Trophoblast cell (in vitro differentiated cells and primary cell): ENCODE data around the gene DSEL.

ENCODE experiments used
- DNase-seq, 2 donors: peaks; one replicate each; pipeline ENCODE4 v3.0.0-alpha.2; 2016
- H2AFZ ChIP-seq: 2 replicates; pipeline ENCODE4 v1.6.1; 2013; ENCODE audit warnings: low read length, moderate library complexity, mild to moderate bottlenecking; ENCODE audit not compliant: insufficient read depth, poor library complexity
- H2AK5ac ChIP-seq: 2 replicates; pipeline ENCODE4 v1.6.1; 2013; ENCODE audit warnings: mild to moderate bottlenecking, low read length
- H2BK120ac ChIP-seq: 2 replicates; pipeline ENCODE4 v1.6.1; 2013; ENCODE audit warnings: low read length, mild to moderate bottlenecking, moderate library complexity; ENCODE audit not compliant: insufficient read depth, poor library complexity
- H2BK12ac ChIP-seq: 2 replicates; pipeline ENCODE4 v1.6.1; 2013; ENCODE audit warnings: mild to moderate bottlenecking, low read length, moderate library complexity
- H2BK5ac ChIP-seq: 2 replicates; pipeline ENCODE4 v1.6.1; 2013; ENCODE audit warnings: low read length, low read depth, moderate library complexity, mild to moderate bottlenecking; ENCODE audit not compliant: poor library complexity
- H3K14ac ChIP-seq: 2 replicates; pipeline ENCODE4 v1.6.1; 2013; ENCODE audit warnings: mild to moderate bottlenecking, low read length
- H3K18ac ChIP-seq: 2 replicates; pipeline ENCODE4 v1.6.1; 2013; ENCODE audit warnings: mild to moderate bottlenecking, low read length
- H3K23ac ChIP-seq: 2 replicates; pipeline ENCODE4 v1.6.1; 2013; ENCODE audit warnings: low read length
- H3K27ac ChIP-seq: 2 replicates; pipeline ENCODE4 v1.5.1; 2013; ENCODE audit warnings: low read depth, mild to moderate bottlenecking, inconsistent platforms, low read length, moderate library complexity
- H3K27me3 ChIP-seq: 2 replicates; pipeline ENCODE4 v1.6.1; 2013; ENCODE audit warnings: inconsistent platforms, mild to moderate bottlenecking, low read length, moderate library complexity; ENCODE audit not compliant: insufficient read depth
- H3K36me3 ChIP-seq, 2 experiments: 1 replicate in 1 of 2; 2 replicates in 1 of 2; pipeline ENCODE4 v1.6.1; 2013; ENCODE audit warnings: low read length in 2 of 2, mild to moderate bottlenecking in 2 of 2, moderate library complexity in 1 of 2; ENCODE audit not compliant: insufficient read depth in 2 of 2, control insufficient read depth in 1 of 2
- H3K4ac ChIP-seq: 2 replicates; pipeline ENCODE4 v1.6.1; 2013; ENCODE audit warnings: low read depth, mild to moderate bottlenecking, low read length, moderate library complexity
- H3K4me1 ChIP-seq, 2 experiments: 1 replicate in 1 of 2; 2 replicates in 1 of 2; pipeline ENCODE4 v1.6.1; 2013; ENCODE audit warnings: low read length in 2 of 2, mild to moderate bottlenecking in 2 of 2, moderate library complexity in 1 of 2; ENCODE audit not compliant: insufficient read depth in 2 of 2, control insufficient read depth in 1 of 2
- H3K4me2 ChIP-seq: 2 replicates; pipeline ENCODE4 v1.6.1; 2013; ENCODE audit warnings: inconsistent platforms, mild to moderate bottlenecking, low read length, moderate library complexity
- H3K4me3 ChIP-seq: 2 replicates; pipeline ENCODE4 v1.5.1; 2013; ENCODE audit warnings: mild to moderate bottlenecking, low read depth, low read length, inconsistent platforms
- H3K79me1 ChIP-seq: one replicate; pipeline ENCODE4 v1.6.1; 2013; ENCODE audit warnings: low read length
- H3K79me2 ChIP-seq: 2 replicates; pipeline ENCODE4 v1.6.1; 2013; ENCODE audit warnings: low read length, mild to moderate bottlenecking; ENCODE audit not compliant: control insufficient read depth, insufficient read depth, poor library complexity
- H3K9ac ChIP-seq: 2 replicates; pipeline ENCODE4 v1.6.1; 2013; ENCODE audit warnings: mild to moderate bottlenecking, low read length
- H3K9me3 ChIP-seq: 2 replicates; pipeline ENCODE4 v1.6.1; 2013; ENCODE audit warnings: low read depth, mild to moderate bottlenecking, control low read depth, inconsistent platforms, low read length; ENCODE audit not compliant: insufficient read depth
- H4K12ac ChIP-seq: 2 replicates; pipeline ENCODE4 v1.6.1; 2013; ENCODE audit warnings: low read depth, mild to moderate bottlenecking, low read length, moderate library complexity
- H4K8ac ChIP-seq: 2 replicates; pipeline ENCODE4 v1.6.1; 2013; ENCODE audit warnings: low read depth, mild to moderate bottlenecking, low read length, moderate library complexity
- H4K91ac ChIP-seq: one replicate; pipeline ENCODE4 v1.6.1; 2013; ENCODE audit warnings: low read depth, mild to moderate bottlenecking, low read length, moderate library complexity
- WGBS: extraction: QIAGEN DNeasy Blood & Tissue Kit; methylation state at CpG from one replicate; pipeline ENCODE4 v1.1.7; 2013; ENCODE audit warnings: missing lambda C conversion rate; ENCODE audit not compliant: insufficient read length, insufficient coverage; ENCODE audit errors: extremely low coverage; 5-methylcytosine and 5-hydroxymethylcytosine counted together

DSEL gene

DNA sequence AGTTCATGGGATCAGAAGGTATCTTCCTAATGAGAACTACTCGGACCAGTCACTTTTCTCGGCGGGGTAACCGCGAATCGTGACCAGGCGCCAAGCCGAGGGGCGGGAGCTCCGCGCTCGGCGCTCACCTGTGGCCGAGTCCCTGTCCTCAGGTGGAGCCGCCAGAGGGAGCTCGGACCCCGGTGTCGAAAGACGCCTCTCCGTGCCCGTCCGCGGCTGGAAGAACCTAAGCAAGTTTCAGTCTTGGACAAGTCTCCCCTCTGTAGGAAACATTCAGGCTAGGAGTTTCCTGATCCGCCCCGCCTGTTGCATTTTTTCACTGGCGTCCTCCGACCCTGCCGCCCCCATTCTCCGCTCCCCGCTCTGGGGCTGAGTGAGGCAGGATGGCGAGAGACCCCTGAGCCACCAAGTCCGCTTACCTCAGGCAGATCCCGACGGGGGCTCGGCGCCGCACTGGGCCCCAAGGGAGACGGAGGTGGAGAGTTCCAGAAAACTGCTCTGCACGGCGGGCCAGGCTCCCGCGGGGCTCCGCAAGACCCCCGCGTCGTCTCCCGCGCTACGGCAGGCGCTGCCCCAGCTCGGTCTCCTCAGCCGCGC lies 480 bp downstream of the DSEL start:
- Histone ChIP-seq H3K9ac (peak overlapping the region; percentile 89), H2BK12ac (no peak overlapping the region), H3K14ac (peak overlapping the region; percentile 75), H3K27me3 (no peaks in the 10 kb centered on the region), H4K91ac (peak overlapping the region; percentile 65), H3K18ac (peak overlapping the region; percentile 49), H4K8ac (peak overlapping the region; percentile 80), H3K9me3 (no peaks in the 10 kb centered on the region), H3K4me1 (no peaks in the 10 kb centered on the region), H3K79me1 (peaks cover 7% of the 10 kb centered on the region), H3K27ac (peak overlapping the region; percentile 87), H2AFZ (peak overlapping the region; percentile 92), H2AK5ac (no peak overlapping the region), H2BK5ac (peak overlapping the region; percentile 53), H3K79me2 (peaks cover 4% of the 10 kb centered on the region), H2BK120ac (peak overlapping the region; percentile 31), H3K4me2 (peak overlapping the region; percentile 77), H3K4ac (no peak overlapping the region), H3K36me3 (peaks cover 0 to 7% of the 10 kb centered on the region in 2 experiments), H3K23ac (no peak overlapping the region), H3K4me3 (peak overlapping the region; percentile 92), H4K12ac (peak overlapping the region; percentile 74)
- no CpG with 5 or more reads among the region's 53 CpGs for WGBS
- peak; percentile 84 to 88 for DNase-seq

DNA sequence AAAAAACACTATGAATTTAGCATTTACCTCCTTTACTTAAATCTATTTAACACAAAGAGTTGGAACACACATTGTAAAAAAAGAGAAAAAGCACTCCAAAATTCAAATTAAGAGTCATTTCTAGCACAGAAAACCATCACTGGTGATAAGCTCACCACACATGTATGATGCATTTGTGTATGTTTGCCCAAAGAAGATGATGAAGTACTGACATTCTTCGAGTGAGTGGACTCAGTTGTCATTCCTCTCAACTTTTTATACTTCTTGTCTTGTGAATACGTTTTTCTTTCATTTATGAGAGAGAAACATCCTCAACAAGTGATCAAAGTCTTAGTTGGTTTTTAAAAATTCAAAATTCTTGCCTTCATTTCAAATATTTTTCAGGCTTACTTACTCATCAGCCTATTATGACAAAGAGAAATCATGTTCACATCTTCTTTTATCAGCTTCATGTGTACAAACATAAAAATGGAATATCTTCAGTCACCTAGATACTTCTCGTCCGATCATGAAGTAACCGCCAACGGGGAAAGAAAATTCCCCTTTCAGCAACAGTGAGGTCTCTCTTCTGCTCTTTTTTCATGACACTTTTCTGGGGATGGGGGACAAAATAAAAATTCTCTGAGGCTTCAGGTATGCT lies 1.5 kb downstream of the DSEL start:
- peaks cover 4% of the 10 kb centered on the region for H3K79me2 ChIP-seq
- no peak overlapping the region for H2BK120ac ChIP-seq
- H3K23ac ChIP-seq: no peak overlapping the region
- no peak overlapping the region for H2BK5ac ChIP-seq
- no peak overlapping the region for H3K14ac ChIP-seq
- H3K9me3 ChIP-seq: no peaks in the 10 kb centered on the region
- no peak overlapping the region for H2AFZ ChIP-seq
- H3K9ac ChIP-seq: no peak overlapping the region
- no peak overlapping the region for H3K27ac ChIP-seq
- no peak overlapping the region for H3K4me3 ChIP-seq
- no peak overlapping the region for H2AK5ac ChIP-seq
- no peak overlapping the region for H3K18ac ChIP-seq
- no peak overlapping the region for H4K12ac ChIP-seq
- H3K4me1 ChIP-seq: no peaks in the 10 kb centered on the region
- H2BK12ac ChIP-seq: no peak overlapping the region
- no CpG with 5 or more reads among the region's 6 CpGs for WGBS
- DNase-seq: no peak
- peaks cover 7% of the 10 kb centered on the region for H3K79me1 ChIP-seq
- no peaks in the 10 kb centered on the region for H3K27me3 ChIP-seq
- H3K4me2 ChIP-seq: peak overlapping the region; percentile 77
- H3K36me3 ChIP-seq: peaks cover 0 to 7% of the 10 kb centered on the region in 2 experiments
- H4K8ac ChIP-seq: no peak overlapping the region
- H3K4ac ChIP-seq: no peak overlapping the region
- H4K91ac ChIP-seq: no peak overlapping the region

DNA sequence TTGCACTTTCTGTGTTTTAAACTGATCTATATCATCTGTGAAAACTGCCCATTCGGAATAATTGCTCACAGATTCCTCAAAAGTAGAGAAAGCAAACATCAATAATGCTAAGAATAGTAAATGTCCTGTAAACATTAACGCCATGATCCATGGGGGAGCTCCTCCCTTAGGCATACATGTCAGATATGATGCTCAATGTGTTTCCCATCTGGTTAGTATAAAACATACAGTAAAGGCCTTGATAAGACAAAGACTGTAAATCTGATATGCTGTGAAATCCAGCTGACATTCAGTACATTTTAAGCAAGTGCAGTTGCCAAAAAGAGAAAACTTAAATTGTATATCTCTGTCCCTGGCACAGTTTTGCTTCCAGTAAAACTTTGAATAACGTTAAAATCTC lies 2.1 kb downstream of the DSEL start:
- Histone ChIP-seq H2AK5ac (no peak overlapping the region), H3K79me1 (peaks cover 7% of the 10 kb centered on the region), H3K4me3 (no peak overlapping the region), H3K4me1 (no peaks in the 10 kb centered on the region), H3K23ac (no peak overlapping the region), H3K9ac (no peak overlapping the region), H3K14ac (no peak overlapping the region), H3K4ac (no peak overlapping the region), H4K12ac (no peak overlapping the region), H3K27me3 (no peaks in the 10 kb centered on the region), H4K8ac (no peak overlapping the region), H2BK12ac (no peak overlapping the region), H3K79me2 (peaks cover 4% of the 10 kb centered on the region), H3K4me2 (no peak overlapping the region), H2BK5ac (no peak overlapping the region), H3K9me3 (no peaks in the 10 kb centered on the region), H3K27ac (no peak overlapping the region), H2BK120ac (no peak overlapping the region), H4K91ac (no peak overlapping the region), H2AFZ (no peak overlapping the region), H3K18ac (no peak overlapping the region), H3K36me3 (peaks cover 0 to 7% of the 10 kb centered on the region in 2 experiments)
- no CpG with 5 or more reads among the region's 3 CpGs for WGBS
- no peak for DNase-seq

- H3K79me2 ChIP-seq: peaks cover 4% of the 10 kb centered on the region
- H4K12ac ChIP-seq: no peak overlapping the region
- H3K4me1 ChIP-seq: no peaks in the 10 kb centered on the region
- H2BK120ac ChIP-seq: no peak overlapping the region
- no peak for DNase-seq
- H3K4me2 ChIP-seq: no peak overlapping the region
- no peak overlapping the region for H3K27ac ChIP-seq
- H3K9ac ChIP-seq: no peak overlapping the region
- H3K36me3 ChIP-seq: peaks cover 0 to 7% of the 10 kb centered on the region in 2 experiments
- H2AK5ac ChIP-seq: no peak overlapping the region
- H4K8ac ChIP-seq: no peak overlapping the region
- no peaks in the 10 kb centered on the region for H3K27me3 ChIP-seq
- H2BK12ac ChIP-seq: no peak overlapping the region
- no peak overlapping the region for H2AFZ ChIP-seq
- H3K23ac ChIP-seq: no peak overlapping the region
- no peak overlapping the region for H3K18ac ChIP-seq
- no peak overlapping the region for H4K91ac ChIP-seq
- H3K9me3 ChIP-seq: no peaks in the 10 kb centered on the region
- H3K14ac ChIP-seq: no peak overlapping the region
- no CpG with 5 or more reads among the region's 3 CpGs for WGBS
- H2BK5ac ChIP-seq: no peak overlapping the region
- peaks cover 7% of the 10 kb centered on the region for H3K79me1 ChIP-seq
- H3K4ac ChIP-seq: no peak overlapping the region
- no peak overlapping the region for H3K4me3 ChIP-seq
Observed at GRCh38 chr18:67513280-67513679, 3.2 kb downstream of the DSEL start.
